B cell (primary cell): ENCODE results near the gene BBC3. TPM values are rescaled to one million over a fixed set of nuclear protein-coding genes. Genes with fewer than 3 reads are reported as not detected.

Experiments
- ATAC-seq: fragments of 200-7000 bp; cut with Tn5 transposase; one replicate; pipeline ENCODE4 v1.10.0; 2021; ENCODE audit warnings: low read depth, mild to moderate bottlenecking, moderate number of reproducible peaks, moderate library complexity
- CTCF ChIA-PET: fragments of 350-600 bp; sonication (Branson Sonifier 250); formaldehyde crosslinking; loops from one replicate; lab custom pipeline; 2021; ENCODE audit warnings: antibody characterized with exemption, inconsistent platforms; lab: Charles Lee
- POLR2A ChIA-PET: fragments of 350-600 bp; sonication (Branson Sonifier 250); formaldehyde crosslinking; loops from one replicate; lab custom pipeline; 2021; ENCODE audit warnings: antibody characterized with exemption; lab: Charles Lee
- DNase-seq: peaks from one replicate; pipeline ENCODE4 v3.0.0; 2013
- H2AFZ ChIP-seq: 2 replicates; pipeline ENCODE4 v1.6.1; 2012; ENCODE audit warnings: mild to moderate bottlenecking, low read depth, low read length; ENCODE audit not compliant: insufficient read depth, poor library complexity, severe bottlenecking
- H3K27ac ChIP-seq, 2 donors: 1 replicate in 1 of 2; 2 replicates in 1 of 2; pipeline ENCODE4 v1.5.1; 2012 to 2013; ENCODE audit warnings: low read length in 2 of 2, mild to moderate bottlenecking in 2 of 2, moderate library complexity in 1 of 2
- H3K27me3 ChIP-seq, 4 experiments: fragments of 200-600 bp in 1 of 4; sonication (generic) in 1 of 4; replicated peaks in 1 of 4; 1 replicate in 2 of 4; 2 replicates in 2 of 4; pipeline versions ENCODE4 v1.6.1 to v1.7.0; 2013 to 2016; ENCODE audit warnings: low read length in 3 of 4, mild to moderate bottlenecking in 2 of 4, mixed read lengths in 1 of 4, moderate library complexity in 1 of 4; ENCODE audit not compliant: insufficient read depth in 4 of 4, control insufficient read depth in 3 of 4; ENCODE audit errors: control extremely low read depth in 1 of 4
- H3K36me3 ChIP-seq, 2 experiments: replicated peaks in 1 of 2; 1 replicate in 1 of 2; 2 replicates in 1 of 2; pipeline versions ENCODE4 v1.6.1 to v1.7.1; 2013; ENCODE audit warnings: low read length in 1 of 2; ENCODE audit not compliant: insufficient read depth in 2 of 2, control insufficient read depth in 1 of 2; ENCODE audit errors: control extremely low read depth in 1 of 2, extremely low read depth in 1 of 2
- H3K4me1 ChIP-seq, 2 donors: fragments of 200-600 bp in 1 of 2; sonication (generic) in 1 of 2; 1 replicate in 1 of 2; 2 replicates in 1 of 2; pipeline versions ENCODE4 v1.5.1 to v1.6.1; 2013 to 2017; ENCODE audit warnings: low read length in 2 of 2; ENCODE audit not compliant: control insufficient read depth in 2 of 2, insufficient read depth in 2 of 2
- H3K4me2 ChIP-seq: replicated peaks from 2 replicates; pipeline ENCODE3; 2012; ENCODE audit warnings: mild to moderate bottlenecking, low read depth, low read length; ENCODE audit not compliant: poor library complexity, severe bottlenecking
- H3K4me3 ChIP-seq, 5 experiments: fragments of 200-600 bp in 1 of 5; sonication (generic) in 1 of 5; 1 replicate in 3 of 5; 2 replicates in 2 of 5; pipeline versions ENCODE4 v1.5.1 to v1.7.0; 2011 to 2016; ENCODE audit warnings: low read length in 4 of 5, mild to moderate bottlenecking in 4 of 5, low read depth in 2 of 5, control low read depth in 1 of 5, moderate library complexity in 1 of 5; ENCODE audit not compliant: insufficient read depth in 1 of 5; ENCODE audit errors: control extremely low read depth in 1 of 5, extremely low read depth in 1 of 5
- H3K79me2 ChIP-seq: fragments of 200-600 bp; sonication (generic); one replicate; pipeline ENCODE4 v1.6.0; 2016; ENCODE audit warnings: low read length; ENCODE audit not compliant: control insufficient read depth, insufficient read depth
- H3K9ac ChIP-seq: fragments of 200-600 bp; sonication (generic); 2 replicates; pipeline ENCODE4 v1.6.1; 2017; ENCODE audit warnings: mild to moderate bottlenecking, low read length, moderate library complexity
- H3K9me3 ChIP-seq, 3 donors: one replicate each; pipeline versions ENCODE4 v1.6.1 to v1.7.1; 2013; ENCODE audit warnings: low read length in 2 of 3; ENCODE audit not compliant: control insufficient read depth in 2 of 3, insufficient read depth in 1 of 3; ENCODE audit errors: control extremely low read depth in 1 of 3
- H4K20me1 ChIP-seq: 2 replicates; pipeline ENCODE4 v1.6.0; 2012; ENCODE audit warnings: mild to moderate bottlenecking, low read length; ENCODE audit not compliant: insufficient read depth, control insufficient read depth, poor library complexity, severe bottlenecking
- H3K27ac Mint-ChIP-seq: one replicate; pipeline ENCODE4 v1.8.0; 2021; ENCODE audit warnings: mixed read lengths
- H3K27me3 Mint-ChIP-seq: one replicate; pipeline ENCODE4 v1.8.0; 2021; ENCODE audit warnings: mixed read lengths
- H3K4me1 Mint-ChIP-seq: one replicate; pipeline ENCODE4 v1.8.0; 2021; ENCODE audit warnings: mixed read lengths
- H3K4me3 Mint-ChIP-seq: one replicate; pipeline ENCODE4 v1.8.0; 2021; ENCODE audit warnings: mixed read lengths
- H3K9me3 Mint-ChIP-seq: one replicate; pipeline ENCODE4 v1.8.0; 2022; ENCODE audit warnings: mixed read lengths; ENCODE audit not compliant: insufficient read depth
- EZH2 ChIP-seq: IDR thresholded peaks from 2 replicates; pipeline ENCODE4 v1.6.1; 2012; ENCODE audit warnings: borderline replicate concordance, low read depth, mild to moderate bottlenecking, moderate library complexity, low read length; ENCODE audit not compliant: insufficient read depth, poor library complexity, severe bottlenecking
- WGBS: methylation state at CpG from one replicate; pipeline ENCODE4 v1.1.5; 2013; ENCODE audit warnings: missing lambda C conversion rate; ENCODE audit not compliant: insufficient coverage; 5-methylcytosine and 5-hydroxymethylcytosine counted together
- intact Hi-C: fragments of 100-400 bp; cut with micrococcal nuclease; formaldehyde crosslinking; loops from one replicate; pipeline ENCODE4 v1.10.0; 2022
- polyA plus RNA-seq: library from polyadenylated mRNA; depleted of rRNA; stranded (reverse); fragments of >200 nt; gene quantifications from 2 replicates; pipeline ENCODE4 v1.2.3, GENCODE V29; 2012
- total RNA-seq, 2 donors: library from RNA; stranded (reverse); fragments of 120-200 nt in 1 of 2; gene quantifications; 1 replicate in 1 of 2; 2 replicates in 1 of 2; pipeline versions ENCODE4 v1.2.3 to v1.2.4, GENCODE V29; 2013 to 2022
- TF ChIP-seq, protein P1 (sequence below): fragments of 200-600 bp; IDR thresholded peaks from one replicate; pipeline ENCODE4 v1.8.0; 2022; ENCODE audit warnings: antibody characterized with exemption, mild to moderate bottlenecking

The BBC3 gene
- total and polyA plus RNA-seq, 2 donors (not counting 1 experiment from before 2014, with no cell fraction given): 10.2 to 17.8 TPM

GRCh38 chr19:47243776-47244547, 13.0 kb upstream of the BBC3 start:
- Mint-ChIP-seq H3K27ac (peak overlapping the region; percentile 68), H3K27me3 (peaks cover 17% of the 10 kb centered on the region), H3K4me1 (peaks cover 32% of the 10 kb centered on the region), H3K4me3 (peak overlapping the region; percentile 64), H3K9me3 (no peaks in the 10 kb centered on the region)
- H3K9ac ChIP-seq: peak overlapping the region; percentile 38
- no peak overlapping the region for H3K27ac ChIP-seq
- intact Hi-C loops: loop anchor here (1.0 to 5.0 kb wide), 5 partner anchors 12 to 112 kb away; partner anchors contain the start of genes CCDC9 and SAE1
- WGBS: 2% methylated on average over 39 of the region's 46 CpGs
- H3K9me3 ChIP-seq: peaks cover 0 to 18% (median 0%) of the 10 kb centered on the region in 3 donors
- POLR2A ChIA-PET: interaction anchor here (0.6 to 3.4 kb wide), 12 partner anchors 10 to 500 kb away, joined by 3 to 31 read pairs (median 4); partner anchors contain the start of genes CCDC9 and ZC3H4
- peaks cover 50% of the 10 kb centered on the region in 2 donors for H3K4me1 ChIP-seq
- peak overlapping the region; percentile 80 for H3K4me2 ChIP-seq
- CTCF ChIA-PET: interaction anchor here (0.6 to 10.2 kb wide), 36 partner anchors 9 to 1652 kb away, joined by 3 to 557 read pairs (median 5); partner anchors contain the start of genes BBC3, CCDC9, DHX34 and INAFM1
- H3K79me2 ChIP-seq: no peaks in the 10 kb centered on the region
- no peaks in the 10 kb centered on the region for H4K20me1 ChIP-seq
- peaks cover 0 to 55% (median 23%) of the 10 kb centered on the region in 4 experiments for H3K27me3 ChIP-seq
- ATAC-seq (peak; percentile 71), DNase-seq (peak; percentile 93)
- H3K4me3 ChIP-seq: peak overlapping the region in 4 of 5 experiments; percentile 12 to 27 (median 14)
- H3K36me3 ChIP-seq: no peaks in the 10 kb centered on the region
- H2AFZ ChIP-seq: peak overlapping the region; percentile 37
- TF ChIP-seq, protein P1, sequence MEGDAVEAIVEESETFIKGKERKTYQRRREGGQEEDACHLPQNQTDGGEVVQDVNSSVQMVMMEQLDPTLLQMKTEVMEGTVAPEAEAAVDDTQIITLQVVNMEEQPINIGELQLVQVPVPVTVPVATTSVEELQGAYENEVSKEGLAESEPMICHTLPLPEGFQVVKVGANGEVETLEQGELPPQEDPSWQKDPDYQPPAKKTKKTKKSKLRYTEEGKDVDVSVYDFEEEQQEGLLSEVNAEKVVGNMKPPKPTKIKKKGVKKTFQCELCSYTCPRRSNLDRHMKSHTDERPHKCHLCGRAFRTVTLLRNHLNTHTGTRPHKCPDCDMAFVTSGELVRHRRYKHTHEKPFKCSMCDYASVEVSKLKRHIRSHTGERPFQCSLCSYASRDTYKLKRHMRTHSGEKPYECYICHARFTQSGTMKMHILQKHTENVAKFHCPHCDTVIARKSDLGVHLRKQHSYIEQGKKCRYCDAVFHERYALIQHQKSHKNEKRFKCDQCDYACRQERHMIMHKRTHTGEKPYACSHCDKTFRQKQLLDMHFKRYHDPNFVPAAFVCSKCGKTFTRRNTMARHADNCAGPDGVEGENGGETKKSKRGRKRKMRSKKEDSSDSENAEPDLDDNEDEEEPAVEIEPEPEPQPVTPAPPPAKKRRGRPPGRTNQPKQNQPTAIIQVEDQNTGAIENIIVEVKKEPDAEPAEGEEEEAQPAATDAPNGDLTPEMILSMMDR: peak; percentile 98
- no peak for TF ChIP-seq EZH2
